Fibroblast of skin of scalp (primary cell): Measurements from ENCODE around the gene CTF1.
"Not testable (repeated sequence)": the region's sequence is repeated elsewhere in the genome, so short reads cannot be mapped to it uniquely, and the experiment has no call there.

Experiments
- DNase-seq: peaks from one replicate; pipeline ENCODE4 v3.0.0-alpha.2; 2013

CTF1 gene

DNA sequence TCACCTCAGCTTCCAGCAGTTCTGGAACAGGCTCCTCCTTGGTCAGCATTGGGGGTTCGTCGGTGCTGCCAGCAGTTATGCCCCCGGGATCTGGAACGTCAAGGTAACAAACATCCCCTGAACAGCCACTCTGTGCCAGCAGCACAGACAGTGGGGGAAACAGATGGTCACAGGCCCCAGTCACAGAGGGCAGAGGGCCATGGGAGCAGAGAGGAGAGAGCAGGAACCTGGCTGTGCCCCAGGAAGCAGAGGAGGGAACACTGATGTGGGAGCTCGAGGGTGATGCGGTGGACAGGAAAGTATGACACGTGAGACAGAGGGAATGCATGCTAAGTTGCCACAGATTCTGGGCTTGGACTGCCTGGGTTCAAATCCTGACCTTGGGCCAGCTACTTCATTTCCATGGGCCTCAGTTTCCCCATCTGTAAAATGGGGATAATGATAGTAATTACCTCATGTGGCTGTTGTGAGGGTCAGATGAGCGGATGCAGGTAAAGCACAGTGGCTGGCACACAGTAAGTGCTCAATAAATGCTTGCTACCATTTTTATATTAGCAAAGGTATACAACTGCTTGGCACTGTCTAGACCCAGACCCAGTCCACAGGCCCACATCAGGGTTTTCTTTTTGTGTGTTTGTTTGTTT is 7.4 kb upstream of the CTF1 start:
- no peak for DNase-seq

DNA sequence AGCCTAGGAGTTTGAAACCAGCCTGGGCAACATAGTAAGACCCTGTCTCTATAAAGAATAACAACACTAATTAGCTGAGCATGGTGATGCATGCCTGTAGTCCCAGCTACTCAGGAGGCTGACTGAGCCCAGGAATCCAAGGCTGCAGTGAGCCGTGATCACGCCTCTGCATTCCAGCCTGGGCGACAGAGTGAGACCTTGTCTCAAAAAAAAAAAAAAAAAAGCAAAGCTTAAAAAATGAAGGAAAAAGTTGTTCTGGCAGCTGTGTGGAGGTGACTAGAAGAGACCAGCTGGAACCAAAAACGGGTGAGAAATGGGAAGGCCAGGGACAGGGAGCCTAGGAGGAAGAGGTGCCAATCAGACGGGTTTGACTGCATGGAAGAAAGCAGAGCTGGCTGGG is 6.7 kb upstream of the CTF1 start:
- DNase-seq = no peak

DNA sequence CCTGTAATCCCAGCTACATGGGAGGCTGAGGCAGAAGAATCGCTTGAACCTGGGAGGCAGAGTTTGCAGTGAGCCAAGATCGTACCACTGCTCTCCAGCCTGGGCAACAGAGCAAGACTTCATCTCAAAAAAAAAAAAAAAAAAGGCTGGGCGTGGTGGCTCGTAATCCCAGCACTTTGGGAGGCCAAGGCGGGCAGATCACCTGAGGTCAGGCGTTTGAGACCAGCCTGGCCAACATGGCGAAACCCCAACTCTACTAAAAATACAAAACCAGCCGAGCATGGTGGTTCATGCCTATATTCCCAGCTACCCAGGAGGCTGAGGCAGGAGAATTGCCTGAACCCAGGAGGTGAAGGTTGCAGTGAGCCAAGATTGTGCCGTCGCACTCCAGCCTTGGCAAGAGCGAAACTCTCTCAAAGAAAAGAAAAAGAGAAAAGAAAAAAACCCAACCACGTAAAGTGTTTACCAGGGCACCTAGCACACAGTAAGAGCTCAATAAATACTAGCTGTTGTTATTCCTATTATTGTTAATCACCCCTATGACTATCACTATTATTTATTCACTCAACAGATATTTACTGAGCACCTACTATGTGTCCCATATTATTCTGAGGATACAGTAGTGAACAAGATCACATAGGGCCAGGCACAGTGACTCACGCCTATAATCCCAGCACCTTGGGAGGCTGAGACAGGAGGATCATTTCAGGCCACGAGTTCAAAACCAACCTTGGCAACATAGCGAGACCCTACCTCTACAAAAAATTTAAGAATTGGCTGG is 5.2 kb upstream of the CTF1 start:
- DNase-seq = not testable (repeated sequence)

DNA sequence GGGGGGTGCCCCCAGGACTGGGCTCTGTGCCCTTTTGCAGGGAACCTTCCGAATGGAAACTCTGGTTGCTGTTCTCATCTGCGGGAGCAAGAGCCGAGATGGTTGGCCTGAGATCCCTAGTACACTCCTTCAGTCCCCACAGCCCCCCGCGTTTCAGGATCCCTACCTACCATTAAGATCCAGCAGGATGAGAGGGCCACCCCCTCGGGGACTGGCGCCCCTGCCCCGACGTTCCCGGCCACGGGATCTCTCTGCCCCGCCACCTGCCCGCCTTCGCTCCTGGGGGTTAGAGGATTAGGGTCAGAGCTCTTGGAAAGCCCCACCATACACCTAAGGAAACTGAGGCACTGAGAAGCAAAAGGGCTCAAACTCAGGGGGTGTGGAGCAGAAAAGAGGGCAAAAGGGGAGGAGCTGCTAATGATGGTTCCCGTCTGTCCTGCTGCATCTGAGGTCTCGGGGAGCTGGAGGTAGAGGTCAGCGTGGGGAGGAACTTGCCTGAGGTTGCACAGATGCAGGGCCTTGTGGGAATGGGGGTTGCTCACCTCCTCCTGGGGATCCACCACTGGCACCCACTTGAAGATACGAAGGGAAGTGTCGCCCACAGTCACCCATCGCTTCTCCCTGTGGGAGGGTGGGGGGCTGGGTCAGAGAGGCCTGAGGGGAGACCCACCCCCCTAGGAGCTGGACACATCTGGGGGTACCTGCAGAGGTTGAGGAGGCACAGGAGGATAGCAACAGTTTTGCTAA is 3.6 kb upstream of the CTF1 start:
- DNase-seq = no peak

DNA sequence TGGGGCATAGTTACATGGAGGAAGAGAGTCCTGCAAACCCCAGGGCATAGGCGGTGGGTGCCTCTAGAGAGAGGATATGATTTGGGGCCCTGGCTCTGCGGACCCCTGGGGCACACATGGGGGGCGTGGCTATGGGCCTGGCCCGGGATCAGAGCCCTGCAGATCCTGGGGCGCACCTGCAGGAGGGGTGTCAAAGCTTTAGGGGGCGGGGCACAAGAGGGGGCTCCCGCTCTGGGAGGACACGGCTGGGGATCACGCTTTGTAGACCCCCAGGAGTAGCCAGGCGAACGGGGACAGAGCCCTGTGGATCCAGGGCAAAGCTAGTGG is 3.0 kb upstream of the CTF1 start:
- no peak for DNase-seq

DNA sequence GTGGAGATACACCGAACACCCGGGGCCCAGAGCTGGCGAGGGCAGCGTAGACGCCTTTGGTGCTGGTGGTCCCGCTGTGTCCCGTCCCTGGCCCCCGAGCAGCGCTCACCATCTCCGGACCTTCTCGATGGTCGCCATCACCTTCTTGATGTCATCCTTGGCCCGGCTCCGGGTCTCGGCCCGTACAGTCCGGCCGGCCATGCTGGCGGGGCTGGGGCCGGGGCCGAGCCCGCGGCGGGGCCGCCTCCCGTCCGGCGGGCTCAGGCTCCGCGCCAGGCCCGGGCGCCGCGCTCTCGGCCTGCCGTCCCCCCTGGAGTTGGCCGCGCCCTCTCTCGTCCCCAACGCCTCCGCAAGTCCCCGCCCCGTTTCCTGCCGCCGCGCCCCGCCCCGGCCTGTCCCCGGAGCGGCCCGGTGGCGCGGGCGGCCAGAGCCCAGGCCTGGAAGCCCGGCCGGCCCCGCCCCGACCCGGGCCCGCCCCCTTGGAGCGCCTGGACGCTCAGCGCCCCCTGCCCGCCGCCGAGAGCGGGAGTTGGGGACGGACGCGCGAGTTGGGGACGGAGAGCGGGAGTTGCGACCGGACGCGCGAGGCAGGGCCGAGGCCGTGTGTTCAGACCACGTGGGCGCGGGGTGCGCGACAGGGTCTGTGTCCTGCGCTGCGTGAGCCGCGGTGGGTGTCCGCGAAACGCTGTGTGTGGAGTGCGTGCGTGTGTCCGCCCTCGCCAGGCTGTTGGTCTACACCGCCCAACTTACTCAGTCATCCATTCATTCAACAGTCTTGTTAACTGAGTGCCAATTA is 2.5 kb upstream of the CTF1 start, which contains the start of gene BCL7C:
TSS of gene BCL7C (minus strand) at position 334 of the 796 bp plus-strand sequence. CDS start at position 201, 133 bp downstream.
- DNase-seq = peak; percentile 93

DNA sequence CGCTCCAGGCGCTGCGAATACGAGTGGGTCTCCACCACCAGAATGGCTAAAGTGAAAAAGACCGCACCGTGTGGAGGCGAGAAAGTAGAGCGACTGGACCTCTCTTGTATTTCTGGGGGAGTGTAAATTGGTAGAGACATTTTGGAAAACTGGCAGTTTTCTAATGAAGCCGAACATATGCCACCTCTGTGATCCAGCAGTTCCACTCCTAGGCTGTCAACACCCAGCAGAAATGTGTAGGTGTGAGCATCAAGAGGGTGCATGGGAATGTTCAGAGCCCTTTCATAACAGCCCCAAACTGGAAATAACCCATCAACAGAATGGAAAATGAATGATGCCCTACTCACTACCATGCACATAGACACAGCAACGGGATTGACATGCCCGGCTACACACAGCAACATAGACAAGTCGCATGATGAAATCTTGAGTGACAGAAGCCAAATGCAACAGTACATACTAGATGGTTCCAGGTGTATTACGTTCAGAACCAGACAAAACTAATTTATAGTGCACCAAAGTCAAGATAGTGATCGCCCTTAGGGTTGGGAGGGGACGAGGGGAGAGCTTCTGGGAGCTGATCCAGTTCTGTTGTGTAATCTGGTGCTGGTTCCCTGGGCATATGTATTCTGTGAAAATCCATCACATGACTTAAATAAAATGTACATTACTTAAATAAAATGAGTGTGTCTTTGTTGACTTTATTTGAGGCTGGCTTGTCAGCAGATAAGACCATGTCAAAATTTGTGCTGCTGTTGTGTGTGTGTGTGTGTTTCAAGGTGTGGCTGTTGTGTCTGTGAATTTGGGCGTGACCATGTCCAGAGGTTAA is 1.7 kb upstream of the CTF1 start:
- no peak for DNase-seq

DNA sequence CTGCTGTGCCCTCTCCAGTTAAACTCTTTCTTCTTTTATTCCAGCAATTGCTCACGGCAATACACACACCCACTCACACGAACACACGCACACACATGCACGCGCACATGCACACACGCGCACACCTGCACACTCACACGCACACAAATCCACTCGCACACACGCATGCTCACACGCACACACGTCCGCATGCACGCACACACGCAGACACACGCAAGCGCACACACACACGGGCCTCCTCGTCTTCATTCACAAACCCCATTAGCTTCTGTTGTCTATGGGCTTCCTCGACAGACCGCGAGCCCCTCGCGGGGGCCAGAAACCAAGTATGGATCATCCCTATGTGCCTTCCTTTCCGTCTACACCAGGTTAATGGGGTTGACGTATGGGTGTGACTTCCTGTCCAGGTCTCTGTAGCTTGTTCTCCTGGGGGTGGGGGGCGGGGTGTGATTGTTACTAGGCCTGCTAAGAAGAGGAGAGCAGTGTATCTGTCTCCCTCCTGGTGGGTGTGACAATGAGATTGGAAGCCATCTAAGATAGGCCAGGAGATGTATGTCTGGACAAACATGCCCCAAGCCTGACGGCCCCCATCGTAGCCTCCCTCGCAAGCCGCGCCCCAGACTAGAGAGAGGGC is 670 bp upstream of the CTF1 start:
- DNase-seq = no peak

DNA sequence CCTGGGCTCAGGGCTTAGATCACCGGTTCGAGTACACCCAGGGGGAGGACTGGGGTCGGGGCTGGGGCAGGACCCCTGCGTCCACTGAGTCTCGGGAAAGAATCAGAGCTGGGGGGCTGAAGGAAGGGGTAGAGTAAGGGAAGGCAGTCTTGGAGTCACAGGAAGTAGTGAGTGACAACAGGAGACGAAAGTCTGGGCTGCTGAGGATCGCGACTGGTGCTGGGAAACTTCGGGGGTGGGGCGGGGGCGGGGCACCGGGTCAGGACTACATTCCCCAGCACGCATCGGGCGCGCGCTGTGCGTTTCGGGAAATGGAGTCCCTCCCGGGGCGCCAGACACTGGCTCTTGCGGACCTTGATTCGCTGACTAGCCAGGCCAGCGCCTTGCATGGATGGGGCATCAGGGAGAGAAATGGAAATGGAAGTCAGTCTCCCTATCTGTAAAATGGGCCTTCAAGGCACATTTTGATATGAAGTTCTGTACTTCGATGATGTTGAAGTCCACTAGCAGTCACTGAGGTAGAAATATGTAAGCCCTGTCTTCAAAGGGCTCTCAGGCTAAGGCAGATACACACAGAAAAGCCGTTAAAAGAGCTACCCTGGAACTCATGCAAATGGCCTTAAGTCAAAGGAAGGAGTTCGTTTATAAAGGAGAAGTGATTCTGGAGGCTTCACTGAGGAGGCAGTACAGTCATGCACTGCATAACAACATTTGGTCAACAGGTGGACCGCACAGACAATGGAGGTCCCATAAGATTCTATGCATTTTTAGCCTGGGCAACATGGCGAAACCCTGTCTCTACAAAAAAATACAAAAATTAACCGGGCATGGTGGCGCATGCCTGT is 697 bp downstream of the CTF1 start:
- DNase-seq = peak; percentile 95

DNA sequence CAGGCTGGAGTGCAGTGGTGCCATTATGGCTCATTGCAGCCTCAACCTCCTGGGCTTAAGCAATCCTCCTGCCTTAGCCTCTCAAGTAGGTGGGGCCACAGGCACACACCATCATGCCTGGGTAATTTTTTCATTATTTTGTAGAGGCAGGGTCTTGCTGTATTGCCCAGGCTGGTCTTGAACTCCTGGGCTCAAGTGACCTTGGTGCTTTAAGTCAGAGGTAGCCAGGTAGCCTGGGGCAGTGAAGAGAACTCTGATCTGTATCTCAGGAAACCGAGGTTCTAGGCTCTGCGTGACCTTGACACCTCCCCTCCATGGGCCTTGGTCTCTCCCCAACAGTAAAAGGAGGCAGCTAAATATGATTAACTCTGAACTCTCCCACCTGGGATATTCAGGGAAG is 3.4 kb downstream of the CTF1 start:
- DNase-seq = no peak

DNA sequence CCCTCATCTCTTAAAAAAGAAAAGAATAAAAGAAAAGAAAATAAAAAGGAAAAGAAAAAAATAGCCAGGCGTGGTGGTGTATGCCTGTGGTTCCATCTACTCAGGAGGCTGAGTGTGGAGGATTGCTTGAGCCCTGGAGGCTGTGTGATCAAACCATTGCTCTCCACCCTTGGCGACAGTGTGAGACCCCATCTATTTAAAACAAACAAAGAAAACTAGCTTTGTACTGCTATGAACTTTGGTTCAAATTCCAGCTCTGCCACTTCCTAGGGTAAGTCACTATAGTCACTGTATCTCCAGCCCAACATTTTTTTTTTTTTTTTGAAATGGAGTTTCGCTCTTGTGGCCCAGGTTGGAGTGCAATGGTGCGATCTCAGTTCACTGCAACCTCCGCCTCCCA is 4.2 kb downstream of the CTF1 start:
- no peak for DNase-seq

DNA sequence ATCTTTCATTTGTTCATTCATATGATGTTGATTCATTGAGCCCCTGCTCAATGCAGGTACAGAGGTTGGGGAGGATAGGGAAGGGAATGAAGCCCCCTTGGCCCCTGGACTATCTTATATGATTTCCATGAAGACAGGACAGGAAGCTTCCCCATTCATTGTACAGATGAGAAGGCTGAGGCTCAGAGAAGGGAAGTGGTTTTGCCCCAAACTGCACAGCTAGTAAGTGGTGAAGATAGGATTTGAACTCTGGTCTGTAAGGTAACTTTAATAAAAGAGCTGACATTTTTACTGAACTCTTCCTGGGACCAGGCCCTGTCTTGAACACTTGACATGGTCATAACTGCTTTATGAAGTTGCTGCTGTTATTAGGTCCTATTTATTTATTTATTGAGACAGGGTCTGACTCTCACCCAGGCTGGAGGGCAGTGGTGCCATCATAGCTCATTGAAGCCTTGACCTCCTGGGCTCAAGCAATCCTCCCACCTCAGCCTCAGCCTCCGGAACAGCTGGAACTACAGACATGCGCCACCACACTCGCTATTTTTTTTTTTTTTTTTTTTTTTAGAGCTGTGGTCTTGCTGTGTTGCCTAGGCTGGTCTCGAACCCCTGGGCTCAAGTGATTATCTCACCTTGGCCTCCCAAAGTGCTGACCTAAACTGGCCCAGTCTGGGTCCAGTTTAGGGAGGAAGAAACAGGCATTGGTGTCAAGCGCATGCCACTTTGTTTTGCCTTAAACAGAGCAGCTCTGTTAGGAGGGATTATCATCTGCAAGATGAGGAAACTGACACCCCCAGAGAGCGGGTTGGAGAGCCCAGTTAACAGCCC is 5.0 kb downstream of the CTF1 start:
- no peak for DNase-seq

DNA sequence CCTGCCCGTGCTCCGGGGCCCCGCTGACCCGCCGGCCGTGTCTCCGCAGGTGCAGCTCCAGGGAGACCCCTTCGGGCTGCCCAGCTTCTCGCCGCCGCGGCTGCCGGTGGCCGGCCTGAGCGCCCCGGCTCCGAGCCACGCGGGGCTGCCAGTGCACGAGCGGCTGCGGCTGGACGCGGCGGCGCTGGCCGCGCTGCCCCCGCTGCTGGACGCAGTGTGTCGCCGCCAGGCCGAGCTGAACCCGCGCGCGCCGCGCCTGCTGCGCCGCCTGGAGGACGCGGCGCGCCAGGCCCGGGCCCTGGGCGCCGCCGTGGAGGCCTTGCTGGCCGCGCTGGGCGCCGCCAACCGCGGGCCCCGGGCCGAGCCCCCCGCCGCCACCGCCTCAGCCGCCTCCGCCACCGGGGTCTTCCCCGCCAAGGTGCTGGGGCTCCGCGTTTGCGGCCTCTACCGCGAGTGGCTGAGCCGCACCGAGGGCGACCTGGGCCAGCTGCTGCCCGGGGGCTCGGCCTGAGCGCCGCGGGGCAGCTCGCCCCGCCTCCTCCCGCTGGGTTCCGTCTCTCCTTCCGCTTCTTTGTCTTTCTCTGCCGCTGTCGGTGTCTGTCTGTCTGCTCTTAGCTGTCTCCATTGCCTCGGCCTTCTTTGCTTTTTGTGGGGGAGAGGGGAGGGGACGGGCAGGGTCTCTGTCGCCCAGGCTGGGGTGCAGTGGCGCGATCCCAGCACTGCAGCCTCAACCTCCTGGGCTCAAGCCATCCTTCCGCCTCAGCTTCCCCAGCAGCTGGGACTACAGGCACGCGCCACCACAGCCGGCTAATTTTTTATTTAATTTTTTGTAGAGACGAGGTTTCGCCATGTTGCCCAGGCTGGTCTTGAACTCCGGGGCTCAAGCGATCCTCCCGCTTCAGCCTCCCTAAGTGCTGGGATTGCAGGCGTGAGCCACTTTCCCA is 5.9 kb downstream of the CTF1 start:
- DNase-seq = peak; percentile 65

DNA sequence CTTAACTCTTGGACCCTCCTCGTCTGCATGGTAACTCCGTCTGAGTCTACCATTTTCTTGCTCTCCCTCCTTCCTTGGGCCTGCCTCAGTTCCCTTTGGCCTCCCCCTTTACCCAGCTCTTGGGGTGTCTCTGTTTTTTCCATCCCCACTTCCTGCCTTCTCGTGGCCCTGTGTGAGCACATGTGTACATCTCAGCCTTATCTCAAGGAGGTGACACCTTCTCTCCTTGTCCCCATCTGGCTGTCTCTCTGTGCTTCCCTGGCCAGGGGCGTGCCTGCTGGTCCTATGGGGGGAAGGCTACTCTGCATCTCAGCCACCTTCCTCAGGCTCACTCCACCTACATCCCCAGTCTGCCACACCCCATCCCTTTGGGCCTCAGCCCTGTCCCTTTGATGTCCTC is 6.6 kb downstream of the CTF1 start:
- no peak for DNase-seq

DNA sequence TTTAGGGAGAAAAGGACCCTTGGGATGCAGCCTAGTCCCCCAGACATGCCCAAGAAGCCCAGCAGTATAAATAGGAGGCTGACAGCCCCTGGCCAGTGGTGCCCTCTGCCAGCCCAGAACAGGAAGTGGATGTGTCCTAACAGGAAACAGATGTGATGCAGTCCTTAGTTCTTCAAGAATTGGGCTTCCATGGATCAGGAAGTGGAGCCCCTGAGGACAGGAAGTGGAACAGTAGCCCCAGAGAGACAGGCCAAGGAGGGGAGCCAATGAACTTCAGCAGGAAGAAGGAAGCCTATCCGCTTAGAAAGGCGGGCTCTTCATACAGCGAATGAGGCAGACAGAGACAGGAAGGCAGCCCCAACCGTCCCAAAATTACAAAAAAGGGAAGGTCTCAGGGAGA is 7.2 kb downstream of the CTF1 start:
- DNase-seq = peak; percentile 42

DNA sequence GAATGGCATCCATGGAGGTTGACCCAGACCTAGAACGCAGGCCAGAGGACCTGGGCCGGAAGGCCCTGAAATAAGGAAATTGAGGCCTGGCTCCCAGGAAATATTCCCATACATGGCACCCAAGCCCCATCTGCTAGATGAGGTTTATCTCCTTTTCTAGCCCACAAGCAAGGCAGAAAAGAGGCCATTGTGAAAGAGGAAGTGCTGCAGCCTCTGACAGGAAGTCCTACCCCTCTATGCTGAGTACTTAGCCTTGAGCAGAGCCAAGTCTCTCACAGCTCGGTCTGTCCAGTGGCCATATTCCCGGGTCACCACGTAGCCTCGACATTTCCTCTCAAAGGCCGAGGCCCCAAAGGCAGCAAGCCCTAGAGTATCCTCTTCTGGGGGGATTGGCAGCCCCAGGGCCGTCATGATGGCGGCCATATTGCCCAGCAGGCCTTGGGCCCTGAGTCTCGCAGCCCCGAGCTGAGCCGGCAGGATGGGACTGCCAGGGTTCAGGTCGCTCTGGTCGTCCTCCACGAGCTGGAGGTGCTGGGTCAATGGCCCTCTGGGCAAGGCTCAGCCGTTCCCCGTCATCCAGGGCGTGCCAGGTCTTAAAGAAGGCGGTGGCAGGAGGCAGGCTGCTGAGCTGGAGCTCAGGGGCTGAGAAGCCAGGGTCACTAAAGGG is 7.8 kb downstream of the CTF1 start:
- DNase-seq = no peak

DNA sequence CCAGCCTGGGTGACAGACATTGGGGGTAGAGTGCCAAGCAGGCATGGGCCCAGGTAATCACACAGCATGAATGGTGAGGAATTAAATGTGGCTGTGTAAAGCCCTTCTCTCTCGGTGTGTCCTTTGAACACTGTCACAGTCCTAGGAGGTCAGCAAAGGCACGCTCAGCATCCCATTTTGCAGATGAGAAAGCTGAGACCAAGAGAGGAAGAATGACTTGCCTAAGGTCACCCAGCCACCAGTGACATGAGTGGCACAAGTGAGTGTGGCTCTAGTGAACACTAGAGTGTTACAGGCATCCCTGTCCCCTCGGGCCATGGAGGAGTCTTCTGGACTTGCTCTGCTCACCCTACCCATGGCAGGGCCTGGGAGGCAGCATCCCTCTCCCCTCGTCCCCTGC is 10.7 kb downstream of the CTF1 start:
- no peak for DNase-seq
